ENCODE data around the gene DNA2.

DNA2 gene

GRCh38 chr10:68446179-68446578 lies 25.6 kb downstream of the DNA2 start:
- no peak for DNase-seq

GRCh38 chr10:68442971-68443370 lies 28.8 kb downstream of the DNA2 start:
- DNase-seq, result no peak

- no peak for DNase-seq
These were observed 30.9 kb downstream of the DNA2 start for GRCh38 chr10:68440898-68441297.

GRCh38 chr10:68435803-68436202 lies 36.0 kb downstream of the DNA2 start:
- no peak for DNase-seq

- DNase-seq, result no peak
These were observed 37.1 kb downstream of the DNA2 start for GRCh38 chr10:68434657-68435056.

- no peak for DNase-seq
These were observed 43.2 kb downstream of the DNA2 start for GRCh38 chr10:68428396-68429104.

GRCh38 chr10:68424454-68425014 lies 47.2 kb downstream of the DNA2 start:
- DNase-seq, result no peak

- no peak for DNase-seq
These were observed 48.3 kb downstream of the DNA2 start for GRCh38 chr10:68423522-68423921.

- no peak for DNase-seq
These were observed 52.4 kb downstream of the DNA2 start for GRCh38 chr10:68419376-68419775.

GRCh38 chr10:68408898-68409518 lies 62.8 kb downstream of the DNA2 start:
- no peak for DNase-seq

- peak; percentile 13 to 30 for DNase-seq
These were observed 64.8 kb downstream of the DNA2 start, which contains the start of gene RUFY2 for GRCh38 chr10:68406815-68407548. Gene RUFY2, minus strand, starts transcription at chr10:68407277. Its CDS starts 88 bp downstream, at chr10:68407189.

GRCh38 chr10:68406111-68406814 lies 65.5 kb downstream of the DNA2 start:
- DNase-seq, result peak; percentile 3 to 5

- DNase-seq, result no peak
These were observed 68.1 kb downstream of the DNA2 start for GRCh38 chr10:68403701-68404100.

- no peak for DNase-seq
These were observed 69.5 kb downstream of the DNA2 start for GRCh38 chr10:68402276-68402675.

GRCh38 chr10:68397005-68397404 lies 74.8 kb downstream of the DNA2 start:
- DNase-seq, result no peak

- no peak for DNase-seq
These were observed 86.0 kb downstream of the DNA2 start for GRCh38 chr10:68385740-68386139.

GRCh38 chr10:68371604-68372003 lies 100.2 kb downstream of the DNA2 start:
- no peak for DNase-seq

- no peak for DNase-seq
These were observed 104.7 kb downstream of the DNA2 start for GRCh38 chr10:68367121-68367520.

GRCh38 chr10:68366600-68366999 lies 105.2 kb downstream of the DNA2 start:
- no peak for DNase-seq

GRCh38 chr10:68365611-68366010 lies 106.2 kb downstream of the DNA2 start:
- DNase-seq, result no peak

GRCh38 chr10:68364101-68364886 lies 107.5 kb downstream of the DNA2 start:
- DNase-seq, result no peak
